T-helper 2 cell treated with Interferon-gamma antibody and Interleukin-4, amounts not matched to agents 100 ng/mL and 5 ng/mL, for 36 hours (primary cell): ENCODE results near the gene CCDC87. TPM values are rescaled to one million over a fixed set of nuclear protein-coding genes. Genes with fewer than 3 reads are reported as not detected.
"Not testable (repeated sequence)": the region's sequence is repeated elsewhere in the genome, so short reads cannot be mapped to it uniquely, and the experiment has no call there.

ENCODE experiments used
- intact Hi-C: fragments of 100-400 bp; cut with micrococcal nuclease; formaldehyde crosslinking; loops from one replicate; pipeline ENCODE4 v1.15.1; 2023
- total RNA-seq: library from RNA; stranded (reverse); gene quantifications from 2 replicates; pipeline ENCODE4 v1.2.3, GENCODE V29; 2022

Gene CCDC87
- total RNA-seq, 1 donor from 2014 or later: 0.11 TPM

- intact Hi-C loops: loop anchor here (1.0 to 10.0 kb wide), 9 partner anchors 22 to 502 kb away; partner anchors contain the start of genes B4GAT1, BRMS1, CCDC87 and CCS
Measured at GRCh38 chr11:66616379-66617154, 23.7 kb upstream of the CCDC87 start, which contains the start of gene RBM14. Gene RBM14, plus strand, starts transcription at chr11:66616630. Its CDS starts 91 bp downstream, at chr11:66616721.

- intact Hi-C loops: loop anchor here (10.0 kb wide), 1 partner anchor 131 kb away; a partner anchor contains a TSS
Measured at GRCh38 chr11:66614073-66614472, 21.2 kb upstream of the CCDC87 start.

- intact Hi-C loops: loop anchor here (10.0 kb wide), 1 partner anchor 132 kb away; a partner anchor contains a TSS
Measured at GRCh38 chr11:66612458-66612857, 19.6 kb upstream of the CCDC87 start.

GRCh38 chr11:66609721-66610617 lies 17.1 kb upstream of the CCDC87 start:
- intact Hi-C loops: loop anchor here (10.0 kb wide), 1 partner anchor 135 kb away; a partner anchor contains a TSS

- intact Hi-C loops: no loop called here
Measured at GRCh38 chr11:66607126-66607834, 14.4 kb upstream of the CCDC87 start.

- intact Hi-C loops: not testable (repeated sequence)
Measured at GRCh38 chr11:66606608-66607007, 13.7 kb upstream of the CCDC87 start.

- intact Hi-C loops: no loop called here
Measured at GRCh38 chr11:66604155-66604554, 11.3 kb upstream of the CCDC87 start.

GRCh38 chr11:66603072-66603471 lies 10.2 kb upstream of the CCDC87 start:
- intact Hi-C loops: no loop called here

- intact Hi-C loops: no loop called here
Measured at GRCh38 chr11:66600631-66601233, 7.9 kb upstream of the CCDC87 start.

GRCh38 chr11:66600219-66600618 lies 7.4 kb upstream of the CCDC87 start:
- intact Hi-C loops: no loop called here

GRCh38 chr11:66598993-66599392 lies 6.1 kb upstream of the CCDC87 start:
- intact Hi-C loops: loop anchor here (10.0 kb wide), 1 partner anchor 356 kb away; the partner anchor contains the start of gene PC

- intact Hi-C loops: loop anchor here (10.0 kb wide), 1 partner anchor 359 kb away; the partner anchor contains the start of gene PC
Measured at GRCh38 chr11:66595245-66595904, 2.5 kb upstream of the CCDC87 start.

- intact Hi-C loops: loop anchor here (1.0 to 10.0 kb wide), 6 partner anchors 14 to 361 kb away; partner anchors contain the start of genes ACTN3, PC, RBM14 and RBM4
Measured at GRCh38 chr11:66593650-66594049, 787 bp upstream of the CCDC87 start.

GRCh38 chr11:66593303-66593635 lies 406 bp upstream of the CCDC87 start:
- intact Hi-C loops: loop anchor here (1.0 to 10.0 kb wide), 6 partner anchors 14 to 362 kb away; partner anchors contain the start of genes ACTN3, PC, RBM14 and RBM4

- intact Hi-C loops: loop anchor here (10.0 kb wide), 1 partner anchor 364 kb away; the partner anchor contains the start of gene PC
Measured at GRCh38 chr11:66591175-66591574, 1.7 kb downstream of the CCDC87 start.

GRCh38 chr11:66589996-66590675 lies 2.7 kb downstream of the CCDC87 start:
- intact Hi-C loops: loop anchor here (10.0 kb wide), 1 partner anchor 365 kb away; the partner anchor contains the start of gene PC

- intact Hi-C loops: not testable (repeated sequence)
Measured at GRCh38 chr11:66589315-66589714, 3.5 kb downstream of the CCDC87 start.

- intact Hi-C loops: no loop called here
Measured at GRCh38 chr11:66586136-66586535, 6.7 kb downstream of the CCDC87 start.

- intact Hi-C loops: not testable (repeated sequence)
Measured at GRCh38 chr11:66585447-66585846, 7.4 kb downstream of the CCDC87 start.
